Fibroblast of the aortic adventitia (primary cell): ENCODE data around the gene CLK1. TPM values are rescaled to one million over a fixed set of nuclear protein-coding genes. Genes with fewer than 3 reads are reported as not detected.

ENCODE experiments used
- DNase-seq: peaks from one replicate; pipeline ENCODE4 v3.0.0-alpha.2; 2010; ENCODE audit warnings: low read depth
- H3K4me3 ChIP-seq: 2 replicates; pipeline ENCODE4 v1.5.1; 2011; ENCODE audit warnings: low read depth, mild to moderate bottlenecking, control low read depth, low read length, moderate library complexity
- total RNA-seq: library from RNA; depleted of rRNA; stranded (reverse); fragments of >200 nt; gene quantifications from 2 replicates; pipeline ENCODE4 v1.2.3, GENCODE V29; 2012; ENCODE audit warnings: low replicate concordance
- TF ChIP-seq, protein P1 (sequence below): IDR thresholded peaks from 2 replicates; pipeline ENCODE4 v1.5.1; 2011; ENCODE audit warnings: mild to moderate bottlenecking, low read length, control low read depth, inconsistent platforms; ENCODE audit not compliant: insufficient read depth

Gene CLK1
- total RNA-seq, 1 donor = 59.8 TPM

DNA sequence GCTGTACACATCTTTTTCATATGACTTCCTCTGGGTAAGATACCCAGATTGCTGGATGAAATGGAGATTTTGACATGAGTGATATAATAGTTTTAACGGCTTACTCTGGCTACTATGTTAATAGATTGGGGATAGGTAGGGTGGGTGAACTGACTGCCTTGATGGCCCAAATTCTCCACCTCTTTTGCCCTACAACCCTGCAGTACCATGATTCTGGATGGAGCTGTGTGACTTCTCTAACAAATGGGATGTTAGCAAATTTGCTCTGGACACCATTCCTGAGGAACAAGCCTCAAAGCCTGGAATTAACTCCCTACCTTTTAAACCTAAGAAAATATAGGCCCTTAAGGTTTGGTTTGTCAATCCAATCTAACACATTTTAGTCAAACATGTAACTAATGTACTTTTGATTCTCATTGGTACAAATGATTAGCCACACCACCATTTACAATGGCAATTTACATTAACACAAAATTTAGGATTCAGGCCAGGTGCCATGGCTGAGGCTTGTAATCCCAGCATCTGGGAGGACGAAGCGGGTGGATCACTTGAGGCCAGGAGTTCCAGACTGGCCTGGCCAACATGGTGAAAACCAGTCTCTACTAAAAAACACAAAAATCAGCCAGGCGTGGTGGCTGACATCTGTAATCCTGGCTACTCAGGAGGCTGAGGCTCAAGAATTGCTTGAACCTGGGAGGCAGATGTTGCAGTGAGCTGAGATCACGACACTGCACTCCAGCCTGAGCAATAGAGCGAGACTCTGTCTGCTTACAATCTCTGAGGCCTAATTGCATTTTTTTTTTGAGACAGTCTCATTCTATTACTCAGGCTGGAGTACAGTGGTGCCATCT, 12.8 kb downstream of the CLK1 start:
- no peak overlapping the region for H3K4me3 ChIP-seq
- TF ChIP-seq, protein P1, sequence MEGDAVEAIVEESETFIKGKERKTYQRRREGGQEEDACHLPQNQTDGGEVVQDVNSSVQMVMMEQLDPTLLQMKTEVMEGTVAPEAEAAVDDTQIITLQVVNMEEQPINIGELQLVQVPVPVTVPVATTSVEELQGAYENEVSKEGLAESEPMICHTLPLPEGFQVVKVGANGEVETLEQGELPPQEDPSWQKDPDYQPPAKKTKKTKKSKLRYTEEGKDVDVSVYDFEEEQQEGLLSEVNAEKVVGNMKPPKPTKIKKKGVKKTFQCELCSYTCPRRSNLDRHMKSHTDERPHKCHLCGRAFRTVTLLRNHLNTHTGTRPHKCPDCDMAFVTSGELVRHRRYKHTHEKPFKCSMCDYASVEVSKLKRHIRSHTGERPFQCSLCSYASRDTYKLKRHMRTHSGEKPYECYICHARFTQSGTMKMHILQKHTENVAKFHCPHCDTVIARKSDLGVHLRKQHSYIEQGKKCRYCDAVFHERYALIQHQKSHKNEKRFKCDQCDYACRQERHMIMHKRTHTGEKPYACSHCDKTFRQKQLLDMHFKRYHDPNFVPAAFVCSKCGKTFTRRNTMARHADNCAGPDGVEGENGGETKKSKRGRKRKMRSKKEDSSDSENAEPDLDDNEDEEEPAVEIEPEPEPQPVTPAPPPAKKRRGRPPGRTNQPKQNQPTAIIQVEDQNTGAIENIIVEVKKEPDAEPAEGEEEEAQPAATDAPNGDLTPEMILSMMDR = no peak

DNA sequence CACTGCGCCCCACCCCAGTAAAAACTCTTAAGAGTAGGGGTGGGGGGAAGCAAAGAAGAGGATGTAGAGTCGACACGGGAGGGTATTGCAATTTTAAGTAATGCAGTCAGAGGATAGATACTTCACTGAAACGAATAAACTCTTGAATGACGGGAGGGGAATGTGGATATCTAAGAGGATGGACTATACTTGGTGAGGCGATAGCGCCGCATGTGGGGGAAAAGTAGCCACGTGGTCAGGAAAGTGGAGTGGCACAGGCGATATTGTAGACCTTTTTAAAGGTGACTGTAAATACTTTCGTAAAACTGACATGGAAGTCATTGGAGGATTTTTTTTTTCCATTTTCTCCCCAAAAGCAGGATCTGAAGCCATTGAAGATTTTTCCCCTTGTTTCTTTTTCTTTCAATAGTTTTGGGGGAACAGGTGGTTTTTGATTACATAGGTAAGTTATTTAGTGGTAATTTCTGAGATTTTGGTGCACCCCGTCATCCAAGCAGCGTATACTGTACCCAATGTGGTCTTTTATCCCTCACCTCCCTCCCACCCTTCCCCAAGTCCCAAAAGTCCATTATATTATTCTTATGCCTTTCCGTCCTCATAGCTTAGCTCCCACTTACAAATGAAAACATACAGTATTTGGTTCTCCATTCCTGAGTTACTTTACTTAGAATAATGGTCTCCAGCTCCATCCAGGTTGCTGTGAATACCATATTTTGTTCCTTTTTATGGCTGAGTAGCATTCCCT, 13.8 kb downstream of the CLK1 start:
- TF ChIP-seq, protein P1 = no peak
- no peak for DNase-seq
- H3K4me3 ChIP-seq = no peak overlapping the region

More for the DNA sequence above, 12.8 kb downstream of the CLK1 start:
- no peak for DNase-seq

DNA sequence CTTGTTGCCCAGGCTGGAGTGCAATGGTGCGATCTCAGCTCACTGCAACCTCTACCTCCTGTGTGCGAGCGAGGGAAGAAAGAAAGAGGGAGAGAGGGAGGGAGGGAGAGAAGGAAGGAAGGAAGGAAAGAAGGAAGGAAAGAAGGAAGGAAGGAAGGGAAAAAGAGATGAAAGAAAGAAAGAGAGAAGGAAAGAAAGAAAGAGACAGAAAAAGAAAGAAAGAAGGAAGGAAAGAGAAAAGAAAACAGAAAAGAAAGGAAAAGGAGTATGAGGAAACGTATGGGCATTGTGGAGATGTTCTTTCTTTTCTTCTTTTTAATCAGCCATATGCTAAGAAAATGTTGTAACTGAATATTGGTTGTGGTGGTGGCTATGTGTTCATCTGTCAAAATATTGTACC, 16.5 kb downstream of the CLK1 start:
- H3K4me3 ChIP-seq = no peak overlapping the region
- DNase-seq = no peak
- TF ChIP-seq, protein P1 = no peak

DNA sequence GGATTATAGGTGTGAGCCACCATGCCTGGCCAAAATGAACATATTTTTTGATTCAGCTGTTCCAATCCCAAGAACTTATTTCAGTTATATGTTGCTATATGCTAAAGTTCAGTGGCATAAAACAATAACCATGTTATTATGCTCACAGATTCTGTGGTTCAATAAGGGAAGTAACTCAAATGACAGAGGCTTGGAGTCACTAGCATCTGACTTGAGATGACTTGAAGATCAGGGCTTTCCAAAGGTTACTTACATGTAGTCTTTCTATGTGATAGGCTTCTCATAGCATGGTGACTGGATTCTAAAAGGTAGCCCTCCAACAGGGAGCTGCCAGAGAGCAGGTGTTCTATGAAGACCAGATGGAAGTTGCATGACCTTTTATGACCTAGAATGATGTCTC, 17.2 kb downstream of the CLK1 start:
- TF ChIP-seq, protein P1 = no peak
- DNase-seq = no peak
- H3K4me3 ChIP-seq = no peak overlapping the region

DNA sequence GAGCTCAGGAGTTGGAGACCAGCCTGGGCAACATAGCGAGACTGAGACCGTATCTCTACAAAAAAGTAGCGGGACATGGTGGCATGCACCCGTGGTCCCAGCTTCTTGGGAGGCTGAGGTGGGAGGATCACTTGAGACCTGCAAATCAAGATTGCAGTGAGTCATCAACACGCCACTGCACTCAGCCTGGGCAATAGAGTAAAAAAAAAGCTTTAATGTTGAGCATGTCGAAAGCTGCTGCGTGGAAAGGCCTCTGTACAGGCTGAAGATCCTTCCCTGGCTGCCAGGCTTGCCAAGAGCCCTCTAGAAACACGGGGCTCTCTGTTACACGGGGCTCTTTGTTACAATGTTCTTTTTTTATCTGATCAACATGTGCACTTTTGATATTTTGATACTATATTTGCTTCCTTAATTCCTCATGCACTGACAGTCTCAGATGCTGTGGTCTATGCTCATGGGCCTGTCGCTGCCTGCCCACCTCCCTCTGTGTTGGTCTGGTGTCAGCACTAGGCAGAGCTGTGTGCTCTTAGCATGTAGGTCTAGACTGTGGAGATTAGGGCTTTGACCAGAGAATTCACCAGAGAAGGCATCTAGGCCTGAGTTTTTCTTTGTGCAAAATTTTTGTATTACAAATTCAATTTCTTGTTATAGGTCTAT, 18.7 kb downstream of the CLK1 start:
- no peak overlapping the region for H3K4me3 ChIP-seq
- TF ChIP-seq, protein P1 = no peak
- DNase-seq = no peak

DNA sequence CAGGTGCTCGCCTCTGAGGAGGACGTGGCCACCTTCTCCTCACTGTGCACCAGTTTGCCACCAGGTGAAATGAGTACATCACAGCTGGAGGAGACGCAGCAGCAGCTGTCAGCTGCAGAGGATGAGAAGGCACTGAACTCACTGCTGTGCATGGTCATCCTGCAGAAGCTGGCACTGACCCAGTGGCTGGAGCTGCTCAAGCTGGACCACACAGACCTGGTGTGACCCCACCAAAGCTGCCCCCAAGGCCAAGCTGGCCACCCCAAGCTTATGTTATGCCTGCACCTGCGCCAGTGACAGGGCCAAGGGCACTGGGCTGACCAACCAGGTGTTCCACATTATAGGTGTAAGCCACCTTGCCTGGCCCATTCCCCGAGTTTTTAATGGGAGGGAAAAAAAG, 19.3 kb downstream of the CLK1 start:
- no peak for DNase-seq
- TF ChIP-seq, protein P1 = no peak
- no peak overlapping the region for H3K4me3 ChIP-seq
